ENCODE data around the gene RIN3. TPM values are rescaled to one million over a fixed set of nuclear protein-coding genes. Genes with fewer than 3 reads are reported as not detected.
"Not testable (repeated sequence)": the region's sequence is repeated elsewhere in the genome, so short reads cannot be mapped to it uniquely, and the experiment has no call there.

Gene RIN3
- total RNA-seq, 1 donor from 2014 or later, result 70.6 TPM

GRCh38 chr14:92676403-92677086 is 163.0 kb downstream of the RIN3 start:
- no peak overlapping the region for H3K27ac ChIP-seq
- intact Hi-C loops (cut with DNase I), result no loop called here
- TF ChIP-seq CTCF (IDR thresholded peaks at IDR 0.05), result no peak
- no peaks in the 10 kb centered on the region for H3K9me3 ChIP-seq
- H3K4me3 ChIP-seq, result no peak overlapping the region
- H3K4me1 ChIP-seq, result peaks cover 26% of the 10 kb centered on the region
- DNase-seq (no peak), ATAC-seq (no peak)
- H3K27me3 ChIP-seq (ENCODE audit: low read depth), result no peaks in the 10 kb centered on the region
- H3K36me3 ChIP-seq, result peaks cover 55% of the 10 kb centered on the region

- DNase-seq, result no peak
- Histone ChIP-seq H3K27me3 (ENCODE audit: low read depth) (no peaks in the 10 kb centered on the region), H3K4me3 (no peak overlapping the region), H3K4me1 (peaks cover 27% of the 10 kb centered on the region), H3K36me3 (peaks cover 61% of the 10 kb centered on the region), H3K9me3 (no peaks in the 10 kb centered on the region), H3K27ac (no peak overlapping the region)
- ATAC-seq, result peak; percentile 64 to 71
- intact Hi-C loops (cut with DNase I), result no loop called here
- TF ChIP-seq CTCF (IDR thresholded peaks at IDR 0.05), result no peak
Measured at GRCh38 chr14:92677087-92677668, 163.6 kb downstream of the RIN3 start.

- no peak for TF ChIP-seq CTCF (IDR thresholded peaks at IDR 0.05)
- ATAC-seq (no peak), DNase-seq (no peak)
- intact Hi-C loops (cut with DNase I), result no loop called here
- Histone ChIP-seq H3K9me3 (no peaks in the 10 kb centered on the region), H3K36me3 (peaks cover 68% of the 10 kb centered on the region), H3K4me3 (no peak overlapping the region), H3K27me3 (ENCODE audit: low read depth) (no peaks in the 10 kb centered on the region), H3K4me1 (peaks cover 27% of the 10 kb centered on the region), H3K27ac (no peak overlapping the region)
Measured at GRCh38 chr14:92677955-92678354, 164.4 kb downstream of the RIN3 start.

GRCh38 chr14:92678766-92679165 is 165.2 kb downstream of the RIN3 start:
- no peak overlapping the region for H3K4me3 ChIP-seq
- DNase-seq (no peak), ATAC-seq (no peak)
- no peaks in the 10 kb centered on the region for H3K27me3 ChIP-seq (ENCODE audit: low read depth)
- intact Hi-C loops (cut with DNase I), result no loop called here
- H3K4me1 ChIP-seq, result peaks cover 27% of the 10 kb centered on the region
- no peaks in the 10 kb centered on the region for H3K9me3 ChIP-seq
- no peak overlapping the region for H3K27ac ChIP-seq
- TF ChIP-seq CTCF (IDR thresholded peaks at IDR 0.05), result no peak
- peaks cover 74% of the 10 kb centered on the region for H3K36me3 ChIP-seq

GRCh38 chr14:92679246-92679645 is 165.7 kb downstream of the RIN3 start:
- no peak overlapping the region for H3K4me3 ChIP-seq
- H3K36me3 ChIP-seq, result peaks cover 75% of the 10 kb centered on the region
- no peak for DNase-seq
- intact Hi-C loops (cut with DNase I), result no loop called here
- ATAC-seq, result no peak
- no peak overlapping the region for H3K27ac ChIP-seq
- H3K4me1 ChIP-seq, result peaks cover 27% of the 10 kb centered on the region
- H3K27me3 ChIP-seq (ENCODE audit: low read depth), result no peaks in the 10 kb centered on the region
- TF ChIP-seq CTCF (IDR thresholded peaks at IDR 0.05), result no peak
- no peaks in the 10 kb centered on the region for H3K9me3 ChIP-seq

- DNase-seq; H3K9me3 ChIP-seq; H3K27ac ChIP-seq; H3K4me3 ChIP-seq; intact Hi-C loops (cut with DNase I); ATAC-seq; H3K27me3 ChIP-seq (ENCODE audit: low read depth): not testable (repeated sequence)
- Histone ChIP-seq H3K4me1 (peaks cover 27% of the 10 kb centered on the region), H3K36me3 (peaks cover 83% of the 10 kb centered on the region)
Measured at GRCh38 chr14:92680330-92680729, 166.7 kb downstream of the RIN3 start.

All from lower lobe of right lung (tissue), 2 donors.